Progenitor cell of endocrine pancreas (in vitro differentiated cells): Measurements from ENCODE around the gene GARIN3. TPM values are rescaled to one million over a fixed set of nuclear protein-coding genes. Genes with fewer than 3 reads are reported as not detected.

Source experiments
- DNase-seq: peaks from one replicate; pipeline ENCODE4 v3.0.0; 2021; ENCODE audit warnings: low spot score; ENCODE audit not compliant: unreplicated experiment
- H3K27ac Mint-ChIP-seq: 2 replicates; pipeline ENCODE4 v1.8.0; 2021; ENCODE audit warnings: mild to moderate bottlenecking, moderate library complexity, mixed read lengths
- H3K27me3 Mint-ChIP-seq: 2 replicates; pipeline ENCODE4 v1.8.0; 2021; ENCODE audit warnings: mixed read lengths
- H3K36me3 Mint-ChIP-seq: 2 replicates; pipeline ENCODE4 v1.8.0; 2022; ENCODE audit warnings: mixed read lengths; ENCODE audit not compliant: insufficient read depth
- H3K4me1 Mint-ChIP-seq: 2 replicates; pipeline ENCODE4 v1.8.0; 2021; ENCODE audit warnings: low read depth, mixed read lengths
- H3K4me3 Mint-ChIP-seq: 2 replicates; pipeline ENCODE4 v1.8.0; 2021; ENCODE audit warnings: low read depth, mild to moderate bottlenecking, moderate library complexity, mixed read lengths
- H3K9me3 Mint-ChIP-seq: 2 replicates; pipeline ENCODE4 v1.8.0; 2021; ENCODE audit warnings: low read depth, mixed read lengths
- CTCF ChIP-seq: fragments of 200-600 bp; sonication (generic); IDR thresholded peaks from one replicate; pipeline ENCODE4 v1.5.0; 2021; ENCODE audit warnings: antibody characterized with exemption, mild to moderate bottlenecking; ENCODE audit not compliant: unreplicated experiment
- total RNA-seq: library from RNA; stranded (reverse); gene quantifications from 2 replicates; pipeline ENCODE4 v1.2.1, GENCODE V29; 2021

Gene GARIN3
- total RNA-seq, 1 donor from 2014 or later: not detected

- TF ChIP-seq CTCF: no peak
- no peaks in the 10 kb centered on the region for H3K36me3 Mint-ChIP-seq
- no peaks in the 10 kb centered on the region for H3K4me1 Mint-ChIP-seq
- no peaks in the 10 kb centered on the region for H3K27me3 Mint-ChIP-seq
- H3K27ac Mint-ChIP-seq: no peak overlapping the region
- peaks cover 4% of the 10 kb centered on the region for H3K9me3 Mint-ChIP-seq
- no peak overlapping the region for H3K4me3 Mint-ChIP-seq
- no peak for DNase-seq
Measured at GRCh38 chr5:157165261-157165660, 803 bp downstream of the GARIN3 start.

GRCh38 chr5:157164521-157164920, 1.5 kb downstream of the GARIN3 start:
- no peak for DNase-seq
- Mint-ChIP-seq H3K4me3 (no peak overlapping the region), H3K27me3 (peaks cover 3% of the 10 kb centered on the region), H3K36me3 (no peaks in the 10 kb centered on the region), H3K27ac (no peak overlapping the region), H3K4me1 (no peaks in the 10 kb centered on the region), H3K9me3 (peaks cover under 1% of the 10 kb centered on the region)
- TF ChIP-seq CTCF: no peak

- no peak for TF ChIP-seq CTCF
- Mint-ChIP-seq H3K27me3 (peaks cover 3% of the 10 kb centered on the region), H3K4me1 (no peaks in the 10 kb centered on the region)
Measured at GRCh38 chr5:157162919-157163510, 3.0 kb downstream of the GARIN3 start.

GRCh38 chr5:157161996-157162395, 4.1 kb downstream of the GARIN3 start:
- no peak overlapping the region for H3K4me3 Mint-ChIP-seq
- H3K27me3 Mint-ChIP-seq: peaks cover 3% of the 10 kb centered on the region
- DNase-seq: no peak
- H3K36me3 Mint-ChIP-seq: no peaks in the 10 kb centered on the region
- no peak for TF ChIP-seq CTCF
- no peak overlapping the region for H3K27ac Mint-ChIP-seq
- H3K9me3 Mint-ChIP-seq: no peaks in the 10 kb centered on the region
- H3K4me1 Mint-ChIP-seq: no peaks in the 10 kb centered on the region

More at GRCh38 chr5:157162919-157163510, 3.0 kb downstream of the GARIN3 start:
- no peaks in the 10 kb centered on the region for H3K9me3 Mint-ChIP-seq
- H3K4me3 Mint-ChIP-seq: no peak overlapping the region
- no peak for DNase-seq
- no peaks in the 10 kb centered on the region for H3K36me3 Mint-ChIP-seq
- H3K27ac Mint-ChIP-seq: no peak overlapping the region

- no peaks in the 10 kb centered on the region for H3K36me3 Mint-ChIP-seq
- TF ChIP-seq CTCF: no peak
- peaks cover 3% of the 10 kb centered on the region for H3K27me3 Mint-ChIP-seq
- no peak overlapping the region for H3K4me3 Mint-ChIP-seq
- H3K4me1 Mint-ChIP-seq: no peaks in the 10 kb centered on the region
- H3K27ac Mint-ChIP-seq: no peak overlapping the region
- H3K9me3 Mint-ChIP-seq: no peaks in the 10 kb centered on the region
- no peak for DNase-seq
Measured at GRCh38 chr5:157160001-157160400, 6.1 kb downstream of the GARIN3 start.
